HS-5 (cell line): ENCODE data around the gene ABCB11.

Source experiments
- DNase-seq: peaks from one replicate; pipeline ENCODE4 v3.0.0-alpha.2; 2012; ENCODE audit warnings: low read depth

The ABCB11 gene

DNA sequence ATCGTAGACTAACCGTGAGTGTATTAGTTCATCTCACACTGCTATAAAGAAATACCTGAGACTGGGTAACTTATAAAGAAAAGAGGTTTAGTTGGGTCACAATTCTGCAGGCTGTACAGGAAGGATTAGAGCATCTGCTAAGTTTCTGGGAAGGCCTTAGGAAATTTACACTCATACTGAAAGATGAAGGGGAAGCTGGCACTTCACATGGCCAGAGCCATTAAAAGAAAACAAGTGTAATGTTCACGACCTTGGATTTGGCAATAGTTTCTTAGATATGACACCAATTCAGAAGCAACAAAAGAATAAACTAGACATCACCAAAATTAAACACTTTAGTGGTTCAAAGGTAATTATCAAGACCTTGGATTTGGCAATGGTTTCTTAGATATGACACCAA lies 23.8 kb downstream of the ABCB11 start:
- DNase-seq, result no peak

GRCh38 chr2:169006665-169007064 lies 24.5 kb downstream of the ABCB11 start:
- DNase-seq, result no peak

- no peak for DNase-seq
These were observed 25.1 kb downstream of the ABCB11 start for GRCh38 chr2:169005994-169006393.

DNA sequence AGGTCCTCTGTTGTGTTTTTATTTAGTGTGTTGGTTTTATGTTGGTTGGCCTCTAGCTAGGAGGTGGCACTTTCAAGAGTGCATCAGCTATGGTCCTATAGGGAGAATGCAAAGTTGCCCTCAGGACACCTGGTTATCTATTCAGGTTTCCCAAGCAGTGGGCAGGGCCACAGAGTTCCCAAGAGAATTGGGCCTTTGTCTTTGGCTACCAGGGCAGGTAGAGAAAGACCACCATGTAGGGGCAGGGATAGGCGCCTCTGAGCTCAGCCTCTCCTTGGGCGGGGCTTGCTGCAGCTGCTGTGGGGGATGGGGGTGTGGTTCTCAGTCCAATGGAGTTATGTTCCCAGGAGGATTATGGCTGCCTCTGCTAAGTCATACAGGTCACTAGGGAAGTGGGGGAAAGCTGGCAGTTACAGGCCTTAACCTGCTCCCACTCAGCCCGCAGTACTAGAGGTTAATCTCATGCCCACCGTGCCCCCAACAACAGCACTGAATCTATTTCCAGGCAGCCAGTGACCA lies 26.0 kb downstream of the ABCB11 start:
- DNase-seq, result no peak

- no peak for DNase-seq
These were observed 28.9 kb downstream of the ABCB11 start for GRCh38 chr2:169002161-169002738.

- no peak for DNase-seq
These were observed 29.9 kb downstream of the ABCB11 start for GRCh38 chr2:169001116-169001815.

DNA sequence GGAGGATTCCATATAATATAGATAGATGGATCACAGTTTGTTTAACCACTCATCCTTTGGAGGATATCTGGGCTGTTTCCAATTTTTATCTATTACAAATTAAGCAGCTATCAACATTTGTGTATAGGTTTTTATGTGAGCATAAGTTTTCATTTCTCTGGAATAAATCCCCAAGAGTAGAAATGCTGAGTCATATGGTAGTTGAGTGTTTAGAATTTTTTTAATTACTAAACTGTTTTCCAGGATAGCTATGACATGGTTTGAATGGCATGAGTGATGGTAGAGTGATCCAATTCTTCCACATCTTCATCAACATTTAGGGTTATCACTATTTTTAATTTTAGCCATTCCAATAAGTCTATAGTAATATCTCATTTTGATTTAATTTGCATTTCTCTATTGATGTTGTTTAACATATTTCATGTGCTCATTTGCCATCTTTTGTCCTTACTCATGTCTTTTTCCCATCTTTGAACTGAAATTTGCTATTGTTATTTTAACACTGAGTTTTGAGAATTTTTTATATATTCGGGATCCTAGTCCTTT lies 31.4 kb downstream of the ABCB11 start:
- DNase-seq, result no peak

DNA sequence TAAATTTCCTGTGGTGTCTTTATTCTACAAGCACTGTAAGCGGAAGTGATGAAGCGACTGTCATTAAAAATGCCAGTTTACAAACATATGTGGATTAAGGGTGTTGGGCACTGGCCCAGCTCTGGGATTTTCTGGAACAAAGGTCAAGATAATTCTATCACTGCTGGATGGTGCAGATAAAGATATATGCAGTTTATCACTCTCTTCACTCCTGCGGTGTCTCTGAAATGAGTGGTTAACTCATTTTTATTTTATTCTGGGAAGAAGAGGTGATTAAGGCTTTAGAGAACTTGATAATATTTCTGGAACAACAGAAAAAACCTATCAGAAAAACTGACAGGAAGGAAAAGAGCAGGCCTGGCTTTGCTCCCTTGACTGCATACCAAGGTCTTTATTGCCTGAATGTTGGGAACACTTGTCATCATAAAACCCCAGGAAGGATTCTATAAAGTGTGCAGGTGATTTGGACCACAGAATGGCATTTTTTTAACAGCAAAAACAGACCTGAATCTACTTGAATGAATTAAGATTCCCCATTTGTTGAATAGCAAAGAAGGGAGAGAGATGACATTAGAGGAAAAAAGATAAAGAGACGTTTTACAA lies 32.4 kb downstream of the ABCB11 start:
- DNase-seq, result no peak

DNA sequence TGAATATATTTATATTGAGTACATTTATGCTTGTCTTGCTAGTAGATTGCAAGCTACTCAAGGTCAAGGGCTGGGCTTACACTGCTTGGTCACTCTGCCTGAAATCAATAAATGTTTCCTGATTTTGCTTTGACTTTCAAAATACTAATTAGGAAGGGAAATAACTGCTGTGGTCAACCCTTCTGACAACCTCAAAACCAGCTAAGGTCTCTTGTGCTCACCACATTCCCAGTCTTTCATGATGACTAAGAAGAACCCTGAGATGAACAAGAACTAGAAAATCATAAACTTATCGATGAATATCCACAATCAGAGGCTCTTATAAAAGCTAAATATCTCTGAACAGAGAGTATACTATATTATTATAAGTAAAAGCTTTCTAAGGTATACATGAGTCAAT lies 33.3 kb downstream of the ABCB11 start:
- DNase-seq, result no peak

GRCh38 chr2:168997118-168997521 lies 34.0 kb downstream of the ABCB11 start:
- no peak for DNase-seq

DNA sequence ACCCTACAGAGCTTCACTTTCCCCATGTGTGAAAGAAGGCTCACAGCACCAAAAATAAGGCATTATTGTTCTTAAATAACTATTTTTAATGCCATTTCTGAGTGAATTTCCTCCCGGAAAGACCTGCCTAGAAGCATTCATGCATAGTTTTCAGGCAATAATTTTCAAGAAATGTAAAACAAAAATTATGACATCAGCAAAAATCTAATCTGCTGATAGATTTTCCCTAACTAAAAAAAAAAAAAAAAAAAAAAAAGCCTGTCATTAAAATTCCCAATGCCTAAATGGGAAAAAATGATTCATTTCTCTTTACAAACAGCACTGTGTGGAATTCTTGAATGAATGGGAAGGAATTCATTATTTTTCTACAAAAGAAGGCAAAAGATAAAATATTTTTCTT lies 35.4 kb downstream of the ABCB11 start:
- DNase-seq, result no peak

- DNase-seq, result no peak
These were observed 37.6 kb downstream of the ABCB11 start for GRCh38 chr2:168993538-168993937.

DNA sequence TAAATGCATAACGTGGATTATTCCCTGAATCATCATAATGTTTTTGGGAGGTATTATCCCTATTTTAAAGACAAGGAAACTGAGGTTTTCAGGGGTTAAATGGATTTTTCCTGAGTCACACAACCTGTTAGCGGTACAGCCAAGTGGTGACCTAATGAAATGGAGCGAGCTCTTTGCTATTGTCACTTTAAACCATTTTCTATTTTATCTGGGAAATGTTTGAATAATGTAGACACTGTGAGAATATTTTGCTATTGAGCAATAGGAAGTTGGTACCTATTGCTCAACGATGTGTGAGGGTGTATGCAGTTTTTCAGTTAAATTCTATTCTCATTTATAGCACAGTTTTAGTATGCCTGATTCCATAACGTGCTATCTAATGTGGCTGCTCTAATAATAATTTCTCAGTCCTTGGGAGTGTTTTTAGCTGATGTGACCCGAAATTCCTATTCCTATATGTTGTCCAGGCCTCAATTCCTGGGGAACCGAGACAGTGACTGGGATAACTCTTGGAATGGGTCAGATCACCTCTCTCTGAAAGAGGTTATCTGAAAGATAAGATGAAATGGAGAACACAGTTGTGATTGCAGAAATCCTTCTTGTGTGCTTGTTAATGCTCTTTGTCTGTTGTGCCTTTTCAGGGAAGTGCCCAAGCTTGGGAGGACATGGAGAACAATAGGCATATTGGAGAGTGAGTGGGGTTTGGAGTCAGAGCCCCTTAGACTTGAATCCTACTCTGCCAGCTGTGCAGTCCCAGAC lies 38.4 kb downstream of the ABCB11 start:
- DNase-seq, result no peak

DNA sequence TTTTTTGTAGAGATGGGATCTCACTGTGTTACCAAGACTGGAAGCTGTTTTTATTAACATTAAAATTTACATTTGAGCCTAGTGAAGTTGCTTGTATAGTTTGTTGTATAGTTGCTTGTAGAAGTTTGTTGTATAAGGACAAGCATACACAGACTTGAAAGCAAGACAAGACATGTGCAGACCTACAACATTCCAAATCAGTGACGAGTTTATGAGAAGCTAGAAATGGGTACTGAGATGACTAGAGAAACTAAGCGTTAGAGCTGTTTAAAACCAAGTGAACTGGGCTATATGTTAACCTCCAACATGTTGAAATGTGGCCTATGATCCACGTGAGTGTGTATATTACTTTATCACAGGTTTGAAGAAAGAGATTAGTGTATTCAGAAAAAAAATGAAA lies 39.1 kb downstream of the ABCB11 start:
- no peak for DNase-seq

DNA sequence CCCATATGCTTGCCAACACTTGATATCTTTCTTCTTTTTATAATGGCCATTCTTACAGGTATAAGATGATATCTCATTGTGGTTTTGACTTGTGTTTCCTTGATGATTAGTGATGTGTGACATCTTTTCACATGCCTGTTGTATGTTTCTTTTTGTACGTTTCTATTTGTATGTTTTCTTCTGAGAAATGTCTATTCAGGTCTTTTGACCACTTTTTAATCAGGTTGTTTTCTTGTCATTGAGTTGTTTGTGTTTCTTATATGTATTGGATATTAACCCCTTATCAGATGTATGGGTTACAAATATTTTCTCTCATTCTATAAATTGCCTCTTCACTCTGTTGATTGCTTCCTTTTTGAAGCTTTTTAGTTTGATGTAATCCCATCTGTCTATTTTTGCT lies 42.4 kb downstream of the ABCB11 start:
- DNase-seq, result no peak

DNA sequence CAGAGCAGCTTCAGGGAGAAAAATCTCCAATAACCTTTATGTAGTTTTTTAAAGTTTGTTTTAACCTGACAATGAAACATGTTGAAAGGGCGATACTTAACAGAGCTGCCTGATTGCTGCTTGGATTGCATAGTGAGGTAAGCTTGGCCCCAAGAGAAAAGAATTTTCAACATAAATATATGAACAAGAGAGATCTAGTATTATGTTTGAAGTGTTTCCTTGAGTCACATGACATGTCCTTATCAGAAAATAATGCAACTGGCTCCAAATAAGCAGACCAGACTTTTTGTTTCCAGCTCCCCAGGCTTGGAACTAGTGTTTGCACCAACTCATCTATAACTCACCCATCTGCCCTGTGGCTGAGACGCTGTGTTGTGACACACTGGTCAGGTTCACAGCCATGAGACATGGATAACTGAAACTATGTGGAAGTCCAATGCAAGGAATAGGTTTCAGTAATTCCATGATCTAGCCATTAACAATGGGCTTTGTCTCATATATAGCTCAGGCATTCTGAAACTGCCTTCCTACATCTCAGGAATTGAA lies 44.7 kb downstream of the ABCB11 start:
- no peak for DNase-seq

GRCh38 chr2:168981651-168982050 lies 49.5 kb downstream of the ABCB11 start:
- no peak for DNase-seq

DNA sequence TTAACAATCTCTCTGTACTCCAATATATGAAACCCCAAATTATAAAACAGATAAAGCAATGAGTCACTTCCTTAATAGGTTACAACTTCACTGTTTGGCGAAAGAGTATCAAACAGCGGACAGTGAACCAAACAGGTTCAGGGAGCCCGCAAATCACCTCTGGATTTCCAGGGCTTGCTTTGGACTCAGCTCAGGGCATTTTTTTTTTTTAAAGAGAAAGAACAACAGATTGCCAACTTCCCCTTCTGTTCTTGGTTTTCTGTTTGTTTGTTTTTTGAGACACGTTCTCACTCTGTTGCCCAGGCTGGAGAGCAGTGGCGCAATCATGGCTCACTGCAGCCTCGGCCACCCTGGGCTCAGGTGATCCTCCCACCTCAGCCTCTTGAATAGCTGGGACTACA lies 52.7 kb downstream of the ABCB11 start:
- no peak for DNase-seq

DNA sequence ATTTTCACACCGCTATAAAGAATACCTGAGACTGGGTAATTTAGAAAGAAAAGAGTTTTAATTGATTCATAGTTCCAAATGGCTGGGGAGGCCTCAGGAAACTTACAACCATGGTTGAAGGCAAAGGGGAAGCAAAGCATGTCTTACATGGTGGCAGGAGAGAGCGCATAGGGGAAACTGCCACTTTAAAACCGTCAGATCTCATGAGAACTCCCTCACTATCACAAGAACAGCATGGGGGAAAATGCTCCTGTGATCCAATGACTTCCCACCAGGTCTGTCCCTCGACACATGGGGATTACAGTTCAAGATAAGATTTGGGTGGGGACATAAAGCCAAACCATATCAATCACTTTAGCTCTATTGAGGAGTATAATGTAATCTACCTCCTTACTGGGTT lies 53.5 kb downstream of the ABCB11 start:
- DNase-seq, result no peak

- no peak for DNase-seq
These were observed 55.0 kb downstream of the ABCB11 start for GRCh38 chr2:168976034-168976654.

DNA sequence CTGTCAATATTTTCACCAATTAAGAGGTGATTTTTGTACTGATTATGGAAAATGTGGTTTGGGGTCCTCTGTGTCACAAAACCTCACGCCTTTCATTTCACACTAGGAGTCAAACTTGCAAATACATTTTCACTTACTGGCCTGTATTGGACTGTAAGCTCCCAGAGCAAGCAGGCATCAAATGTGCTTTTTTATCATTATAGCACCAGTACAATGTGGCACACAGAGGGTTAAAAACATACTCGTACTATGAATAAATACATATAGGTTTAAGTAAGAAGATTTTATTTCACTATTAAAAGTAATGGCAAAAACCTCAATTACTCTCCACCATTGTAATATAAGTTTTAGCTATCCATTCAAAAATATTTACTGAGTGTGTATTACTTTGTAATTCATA lies 56.7 kb downstream of the ABCB11 start:
- no peak for DNase-seq

GRCh38 chr2:168971261-168971660 lies 59.9 kb downstream of the ABCB11 start:
- DNase-seq, result no peak
